Stomach (tissue), 9 donors: Measurements from ENCODE around the gene LTF. TPM values are rescaled to one million over a fixed set of nuclear protein-coding genes. Genes with fewer than 3 reads are reported as not detected.

Experiments used
- DNase-seq, 2 donors: peaks; one replicate each; pipeline versions ENCODE4 v3.0.0 to v3.0.0-alpha.2; 2013 to 2019
- H3K27ac ChIP-seq, 5 donors: fragments of 200-600 bp in 4 of 5; sonication (generic) in 4 of 5; one replicate each; pipeline ENCODE4 v1.5.1; 2013 to 2019; ENCODE audit warnings: mild to moderate bottlenecking in 1 of 5, moderate library complexity in 1 of 5
- H3K27me3 ChIP-seq, 3 donors: fragments of 200-600 bp; sonication (generic); one replicate each; pipeline ENCODE4 v1.5.1; 2017 to 2019; ENCODE audit warnings: mixed run types in 1 of 3
- H3K36me3 ChIP-seq, 4 donors: fragments of 200-600 bp; sonication (generic); 1 replicate in 3 of 4; 2 replicates in 1 of 4; pipeline ENCODE4 v1.5.1; 2016 to 2019
- H3K4me1 ChIP-seq, 4 donors: fragments of 200-600 bp; sonication (generic); one replicate each; pipeline ENCODE4 v1.5.1; 2016 to 2019
- H3K4me3 ChIP-seq, 4 donors: fragments of 200-600 bp; sonication (generic) in 3 of 4; one replicate each; pipeline ENCODE4 v1.5.1; 2016 to 2019; ENCODE audit warnings: mild to moderate bottlenecking in 1 of 4
- H3K9me3 ChIP-seq, 4 donors: fragments of 200-600 bp; sonication (generic); one replicate each; pipeline ENCODE4 v1.5.1; 2016 to 2019
- CTCF ChIP-seq, 7 experiments: fragments of 450-650 bp in 4 of 7; fragments of 200-600 bp in 3 of 7; sonication (generic) in 3 of 7; IDR thresholded peaks; one replicate each; pipeline ENCODE4 v1.5.1; 2016 to 2019; ENCODE audit warnings: antibody characterized with exemption in 7 of 7, control low read depth in 2 of 7, mild to moderate bottlenecking in 1 of 7
- EP300 ChIP-seq: sonication (generic); formaldehyde crosslinking; IDR thresholded peaks from one replicate; pipeline ENCODE4 v1.6.1; 2017; ENCODE audit warnings: antibody characterized with exemption
- POLR2A ChIP-seq, 4 donors: fragments of 450-650 bp; IDR thresholded peaks; one replicate each; pipeline ENCODE4 v1.6.1; 2016; ENCODE audit warnings: antibody characterized with exemption in 4 of 4, control low read depth in 2 of 4, mild to moderate bottlenecking in 1 of 4, moderate library complexity in 1 of 4
- POLR2AphosphoS5 ChIP-seq, 3 donors: sonication (generic); formaldehyde crosslinking; IDR thresholded peaks; one replicate each; pipeline ENCODE4 v1.6.1; 2016; ENCODE audit warnings: antibody characterized with exemption in 3 of 3
- WGBS, 5 donors: extraction: QIAGEN DNeasy Blood & Tissue Kit in 3 of 5; methylation state at CpG; one replicate each; pipeline versions ENCODE4 v1.1.5 to v1.1.7; 2013 to 2018; 5-methylcytosine and 5-hydroxymethylcytosine counted together
- intact Hi-C: fragments of 100-400 bp; cut with DNase I; formaldehyde crosslinking; loops from one replicate; pipeline ENCODE4 v1.15.1; 2023; ENCODE audit warnings: low total_unique reads
- polyA plus RNA-seq, 3 donors: library from polyadenylated mRNA; stranded (reverse); fragments of 200-250 nt; gene quantifications; one replicate each; pipeline ENCODE4 v1.2.3, GENCODE V29; 2013
- total RNA-seq, 5 donors: library from RNA; depleted of rRNA; stranded (reverse); fragments of >200 nt; gene quantifications; one replicate each; pipeline versions ENCODE4 v1.1.0 to v1.2.3, GENCODE V29; 2014 to 2016
- donor health status: healthy with polysubstance abuse.
- donor health status: Bipolar disorder and iron deficiency.
- donor health status: healthy.

LTF gene
- total and polyA plus RNA-seq, 8 donors = 0.58 to 1,112 (median 106) TPM

- Histone ChIP-seq H3K36me3 (no peaks in the 10 kb centered on the region), H3K27me3 (peaks cover 0 to 32% (median 8%) of the 10 kb centered on the region in 3 donors), H3K4me3 (no peak overlapping the region), H3K4me1 (peaks cover 13 to 55% (median 29%) of the 10 kb centered on the region in 4 donors), H3K9me3 (no peaks in the 10 kb centered on the region), H3K27ac (peak overlapping the region in 2 of 5 donors; percentile 7 to 44)
- intact Hi-C loops = no loop called here
- DNase-seq = no peak
- WGBS, 5 donors = 67 to 88% (median 79%) methylated on average over 1 of the region's 1 CpG
- no peak for TF ChIP-seq POLR2A (IDR thresholded peaks at IDR 0.05)
These were observed 2.2 kb upstream of the LTF start for GRCh38 chr3:46466871-46467403.

GRCh38 chr3:46466273-46466672 is 1.6 kb upstream of the LTF start:
- H3K27ac ChIP-seq = peak overlapping the region in 3 of 5 donors; percentile 15 to 44 (median 36)
- peak in 1 of 2 donors; percentile 84 for DNase-seq
- H3K4me3 ChIP-seq = no peak overlapping the region
- peaks cover 13 to 54% (median 29%) of the 10 kb centered on the region in 4 donors for H3K4me1 ChIP-seq
- H3K27me3 ChIP-seq = peaks cover 0 to 32% (median 8%) of the 10 kb centered on the region in 3 donors
- intact Hi-C loops = no loop called here
- no peaks in the 10 kb centered on the region for H3K36me3 ChIP-seq
- TF ChIP-seq EP300 (no peak), POLR2A (IDR thresholded peaks at IDR 0.05) (no peak), POLR2AphosphoS5 (IDR thresholded peaks at IDR 0.05) (peak in 1 of 3 donors; percentile 28), CTCF (IDR thresholded peaks at IDR 0.05) (no peak)
- H3K9me3 ChIP-seq = no peaks in the 10 kb centered on the region

- 54 to 71% (median 63%) methylated on average over 2 of the region's 2 CpGs for WGBS, 5 donors
- intact Hi-C loops = no loop called here
- Histone ChIP-seq H3K4me3 (peak overlapping the region in 1 of 4 donors; percentile 24), H3K4me1 (peaks cover 13 to 43% (median 28%) of the 10 kb centered on the region in 4 donors), H3K36me3 (no peaks in the 10 kb centered on the region), H3K9me3 (peaks cover 0 to 7% (median 0%) of the 10 kb centered on the region in 4 donors), H3K27me3 (peaks cover 0 to 32% (median 8%) of the 10 kb centered on the region in 3 donors), H3K27ac (peak overlapping the region in 1 of 5 donors; percentile 38)
- TF ChIP-seq POLR2A (IDR thresholded peaks at IDR 0.05) (no peak), CTCF (IDR thresholded peaks at IDR 0.05) (no peak), EP300 (no peak), POLR2AphosphoS5 (IDR thresholded peaks at IDR 0.05) (no peak)
- DNase-seq = no peak
These were observed 453 bp upstream of the LTF start for GRCh38 chr3:46465196-46465520.

GRCh38 chr3:46463868-46464241 is 850 bp downstream of the LTF start:
- peaks cover 13 to 39% (median 26%) of the 10 kb centered on the region in 4 donors for H3K4me1 ChIP-seq
- 66 to 81% (median 79%) methylated on average over 8 of the region's 8 CpGs for WGBS, 5 donors
- H3K27ac ChIP-seq = peak overlapping the region in 2 of 5 donors; percentile 36 to 72
- peak overlapping the region in 2 of 4 donors; percentile 19 to 24 for H3K4me3 ChIP-seq
- no peaks in the 10 kb centered on the region for H3K36me3 ChIP-seq
- no peak for TF ChIP-seq CTCF (IDR thresholded peaks at IDR 0.05)
- TF ChIP-seq POLR2AphosphoS5 (IDR thresholded peaks at IDR 0.05) = no peak
- no peak for TF ChIP-seq EP300
- peaks cover 0 to 7% (median 0%) of the 10 kb centered on the region in 4 donors for H3K9me3 ChIP-seq
- intact Hi-C loops = no loop called here
- peaks cover 0 to 32% (median 8%) of the 10 kb centered on the region in 3 donors for H3K27me3 ChIP-seq
- DNase-seq = no peak
